NCI-H1417 (cell line): ENCODE data around the gene KCNAB2.

ENCODE experiments used
- DNase-seq, 3 experiments: peaks; one replicate each; lab custom pipeline; 2025; lab: John Stamatoyannopoulos, UW

KCNAB2 gene

GRCh38 chr1:6045561-6045960 lies at the start of gene KCNAB2:
Gene KCNAB2, plus strand, starts transcription at chr1:6045888. Its CDS starts 5,649 bp downstream, at chr1:6051537.
- DNase-seq, result no peak

GRCh38 chr1:5996641-5997270 lies 48.9 kb upstream of the KCNAB2 start:
- DNase-seq, result no peak

GRCh38 chr1:5997316-5997715 lies 48.4 kb upstream of the KCNAB2 start:
- DNase-seq, result no peak

GRCh38 chr1:5998051-5998905 lies 47.4 kb upstream of the KCNAB2 start:
- no peak for DNase-seq

GRCh38 chr1:5998906-5999301 lies 46.8 kb upstream of the KCNAB2 start:
- no peak for DNase-seq

GRCh38 chr1:5999711-6000443 lies 45.8 kb upstream of the KCNAB2 start:
- no peak for DNase-seq

- no peak for DNase-seq
Measured at GRCh38 chr1:6000444-6001288, 45.0 kb upstream of the KCNAB2 start.

- DNase-seq, result peak; percentile 69 to 94 (median 87)
Measured at GRCh38 chr1:6001992-6002576, 43.6 kb upstream of the KCNAB2 start.

GRCh38 chr1:6002714-6003501 lies 42.8 kb upstream of the KCNAB2 start:
- peak; percentile 46 to 87 (median 85) for DNase-seq

GRCh38 chr1:6003568-6004411 lies 41.9 kb upstream of the KCNAB2 start:
- DNase-seq, result peak; percentile 82 to 95 (median 85)

GRCh38 chr1:6004412-6005123 lies 41.1 kb upstream of the KCNAB2 start:
- no peak for DNase-seq

GRCh38 chr1:6005276-6005917 lies 40.3 kb upstream of the KCNAB2 start:
- DNase-seq, result no peak

GRCh38 chr1:6006882-6007281 lies 38.8 kb upstream of the KCNAB2 start:
- DNase-seq, result no peak

- DNase-seq, result no peak
Measured at GRCh38 chr1:6007318-6008083, 38.2 kb upstream of the KCNAB2 start.

GRCh38 chr1:6008084-6008415 lies 37.6 kb upstream of the KCNAB2 start:
- DNase-seq, result peak in 1 of 3 experiments; percentile 6

- DNase-seq, result no peak
Measured at GRCh38 chr1:6008696-6009095, 37.0 kb upstream of the KCNAB2 start.

GRCh38 chr1:6009120-6010040 lies 36.3 kb upstream of the KCNAB2 start:
- no peak for DNase-seq
